ENCODE data around the gene RANBP1. TPM values are rescaled to one million over a fixed set of nuclear protein-coding genes. Genes with fewer than 3 reads are reported as not detected.

RANBP1 gene
- total RNA-seq, 2 experiments from 2014 or later, result 68.1 to 72.1 TPM

DNA sequence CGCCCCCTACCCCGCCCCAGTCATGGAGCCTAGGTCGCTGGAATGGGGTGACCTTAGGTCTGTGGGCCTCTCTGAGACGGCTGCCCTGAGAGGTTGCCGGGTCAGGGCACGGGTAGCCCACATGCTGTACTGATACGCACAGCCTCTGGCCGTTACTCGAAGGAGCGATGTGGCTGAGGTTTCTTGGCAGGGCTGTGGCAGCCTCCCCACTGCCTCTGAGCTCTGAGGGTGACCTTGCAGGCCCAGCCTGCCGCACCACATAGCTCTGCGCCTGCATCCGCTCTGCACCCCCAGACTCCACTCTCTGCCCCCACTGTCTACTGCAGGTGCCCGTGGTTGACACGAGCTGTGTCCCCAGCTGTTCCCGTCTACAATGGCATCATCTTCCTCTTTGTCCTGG, 23.0 kb downstream of the RANBP1 start:
- no peaks in the 10 kb centered on the region for H3K9me3 ChIP-seq (ENCODE audit: control insufficient read depth in 1 of 2, insufficient read depth in 1 of 2, low read length in 2 of 2)
- CTCF ChIA-PET, result no interaction called here
- peaks cover 7% of the 10 kb centered on the region for H3K36me3 ChIP-seq (ENCODE audit: insufficient read depth, low read length)
- H3K27ac Mint-ChIP-seq, result no peak overlapping the region
- no peak overlapping the region for H3K4me3 Mint-ChIP-seq
- H3K4me3 ChIP-seq (ENCODE audit: low read length), result no peak overlapping the region
- H3K27me3 Mint-ChIP-seq, result no peaks in the 10 kb centered on the region
- no peak overlapping the region for H3K27ac ChIP-seq (ENCODE audit: low read depth in 1 of 2, low read length in 2 of 2)
- POLR2A ChIA-PET, result no interaction called here
- H3K36me3 Mint-ChIP-seq (ENCODE audit: low read depth), result peaks cover 3% of the 10 kb centered on the region
- no peaks in the 10 kb centered on the region for H3K27me3 ChIP-seq (ENCODE audit: control insufficient read depth in 1 of 2, insufficient read depth in 2 of 2, low read length in 2 of 2)
- TF ChIP-seq, protein P1, sequence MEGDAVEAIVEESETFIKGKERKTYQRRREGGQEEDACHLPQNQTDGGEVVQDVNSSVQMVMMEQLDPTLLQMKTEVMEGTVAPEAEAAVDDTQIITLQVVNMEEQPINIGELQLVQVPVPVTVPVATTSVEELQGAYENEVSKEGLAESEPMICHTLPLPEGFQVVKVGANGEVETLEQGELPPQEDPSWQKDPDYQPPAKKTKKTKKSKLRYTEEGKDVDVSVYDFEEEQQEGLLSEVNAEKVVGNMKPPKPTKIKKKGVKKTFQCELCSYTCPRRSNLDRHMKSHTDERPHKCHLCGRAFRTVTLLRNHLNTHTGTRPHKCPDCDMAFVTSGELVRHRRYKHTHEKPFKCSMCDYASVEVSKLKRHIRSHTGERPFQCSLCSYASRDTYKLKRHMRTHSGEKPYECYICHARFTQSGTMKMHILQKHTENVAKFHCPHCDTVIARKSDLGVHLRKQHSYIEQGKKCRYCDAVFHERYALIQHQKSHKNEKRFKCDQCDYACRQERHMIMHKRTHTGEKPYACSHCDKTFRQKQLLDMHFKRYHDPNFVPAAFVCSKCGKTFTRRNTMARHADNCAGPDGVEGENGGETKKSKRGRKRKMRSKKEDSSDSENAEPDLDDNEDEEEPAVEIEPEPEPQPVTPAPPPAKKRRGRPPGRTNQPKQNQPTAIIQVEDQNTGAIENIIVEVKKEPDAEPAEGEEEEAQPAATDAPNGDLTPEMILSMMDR (IDR thresholded peaks at IDR 0.05), result no peak
- intact Hi-C loops (cut with DNase I, micrococcal nuclease), result no loop called here
- peaks cover 31% of the 10 kb centered on the region for H3K4me1 ChIP-seq (ENCODE audit: insufficient read depth, low read length)
- no peak for ATAC-seq (ENCODE audit: poor library complexity)
- H3K4me1 Mint-ChIP-seq (ENCODE audit: low read depth), result peaks cover 20% of the 10 kb centered on the region
- H3K9me3 Mint-ChIP-seq, result no peaks in the 10 kb centered on the region
- DNase-seq, result no peak

DNA sequence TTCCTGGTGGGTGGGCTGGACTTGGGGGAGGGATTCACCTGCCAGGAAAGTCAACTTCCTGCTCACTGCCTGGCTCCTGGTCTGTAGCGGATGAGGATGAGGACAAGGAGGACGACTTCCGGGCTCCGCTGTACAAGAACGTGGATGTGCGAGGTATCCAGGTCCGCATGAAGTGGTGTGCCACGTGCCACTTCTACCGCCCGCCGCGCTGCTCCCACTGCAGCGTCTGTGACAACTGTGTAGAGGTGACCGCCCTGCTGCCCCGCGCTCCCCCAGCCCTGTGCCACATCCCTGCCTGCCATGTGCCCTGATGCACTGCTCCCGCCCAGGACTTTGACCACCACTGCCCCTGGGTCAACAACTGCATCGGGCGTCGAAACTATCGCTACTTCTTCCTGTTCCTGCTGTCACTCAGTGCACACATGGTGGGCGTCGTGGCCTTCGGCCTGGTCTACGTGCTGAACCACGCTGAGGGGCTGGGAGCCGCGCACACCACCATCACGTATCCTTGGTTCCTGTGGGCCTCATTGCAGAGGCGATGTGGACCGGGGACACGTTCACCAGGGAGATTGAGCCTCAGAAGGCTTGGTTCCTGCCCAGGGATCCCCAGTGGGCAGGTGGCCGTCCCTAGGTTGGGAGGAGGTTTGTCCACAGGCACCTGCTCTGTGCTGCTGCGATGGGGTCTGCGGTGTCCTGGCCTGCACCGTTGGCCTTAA, 23.6 kb downstream of the RANBP1 start:
- Mint-ChIP-seq H3K4me3 (no peak overlapping the region), H3K4me1 (ENCODE audit: low read depth) (peaks cover 14% of the 10 kb centered on the region), H3K36me3 (ENCODE audit: low read depth) (peaks cover 3% of the 10 kb centered on the region), H3K27me3 (no peaks in the 10 kb centered on the region), H3K27ac (no peak overlapping the region), H3K9me3 (no peaks in the 10 kb centered on the region)
- no peak overlapping the region for H3K4me3 ChIP-seq (ENCODE audit: low read length)
- no peak for ATAC-seq (ENCODE audit: poor library complexity)
- DNase-seq, result no peak
- intact Hi-C loops (cut with DNase I, micrococcal nuclease), result no loop called here
- H3K4me1 ChIP-seq (ENCODE audit: insufficient read depth, low read length), result peaks cover 25% of the 10 kb centered on the region
- POLR2A ChIA-PET, result interaction anchor here (1.3 kb wide), 1 partner anchor 9 kb away, joined by 4 read pairs; the partner anchor contains the start of gene ZDHHC8
- no peak overlapping the region for H3K27ac ChIP-seq (ENCODE audit: low read depth in 1 of 2, low read length in 2 of 2)
- TF ChIP-seq, protein P1 (IDR thresholded peaks at IDR 0.05), result no peak
- H3K9me3 ChIP-seq (ENCODE audit: control insufficient read depth in 1 of 2, insufficient read depth in 1 of 2, low read length in 2 of 2), result no peaks in the 10 kb centered on the region
- CTCF ChIA-PET, result no interaction called here
- no peaks in the 10 kb centered on the region for H3K27me3 ChIP-seq (ENCODE audit: control insufficient read depth in 1 of 2, insufficient read depth in 2 of 2, low read length in 2 of 2)
- peaks cover 10% of the 10 kb centered on the region for H3K36me3 ChIP-seq (ENCODE audit: insufficient read depth, low read length)

DNA sequence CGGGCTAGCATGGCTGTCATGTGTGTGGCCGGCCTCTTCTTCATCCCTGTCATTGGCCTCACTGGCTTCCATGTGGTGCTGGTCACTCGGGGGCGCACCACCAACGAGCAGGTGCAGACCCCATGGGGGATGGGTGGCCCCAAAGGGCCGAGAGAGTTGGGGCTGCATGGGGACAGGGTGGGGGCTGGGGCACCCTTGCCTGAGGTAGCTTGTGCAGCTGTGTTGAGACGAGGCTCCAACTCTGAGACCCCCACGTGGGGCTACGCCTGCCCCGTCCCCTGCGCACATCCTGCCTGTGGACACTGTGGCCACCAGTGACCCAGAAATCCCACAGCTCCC, 24.2 kb downstream of the RANBP1 start:
- Histone ChIP-seq H3K4me1 (ENCODE audit: insufficient read depth, low read length) (peaks cover 23% of the 10 kb centered on the region), H3K9me3 (ENCODE audit: control insufficient read depth in 1 of 2, insufficient read depth in 1 of 2, low read length in 2 of 2) (no peaks in the 10 kb centered on the region), H3K27me3 (ENCODE audit: control insufficient read depth in 1 of 2, insufficient read depth in 2 of 2, low read length in 2 of 2) (no peaks in the 10 kb centered on the region), H3K27ac (ENCODE audit: low read depth in 1 of 2, low read length in 2 of 2) (no peak overlapping the region), H3K36me3 (ENCODE audit: insufficient read depth, low read length) (peaks cover 10% of the 10 kb centered on the region), H3K4me3 (ENCODE audit: low read length) (no peak overlapping the region)
- TF ChIP-seq, protein P1 (IDR thresholded peaks at IDR 0.05), result no peak
- POLR2A ChIA-PET, result interaction anchor here (1.3 kb wide), 1 partner anchor 9 kb away, joined by 4 read pairs; the partner anchor contains the start of gene ZDHHC8
- Mint-ChIP-seq H3K27me3 (no peaks in the 10 kb centered on the region), H3K27ac (no peak overlapping the region), H3K9me3 (no peaks in the 10 kb centered on the region), H3K4me3 (no peak overlapping the region), H3K4me1 (ENCODE audit: low read depth) (peaks cover 13% of the 10 kb centered on the region), H3K36me3 (ENCODE audit: low read depth) (peaks cover 3% of the 10 kb centered on the region)
- DNase-seq (no peak), ATAC-seq (ENCODE audit: poor library complexity) (no peak)
- intact Hi-C loops (cut with DNase I, micrococcal nuclease), result no loop called here
- CTCF ChIA-PET, result no interaction called here
